Colonic mucosa (tissue), 4 donors: ENCODE results near the gene STAT6. TPM values are rescaled to one million over a fixed set of nuclear protein-coding genes. Genes with fewer than 3 reads are reported as not detected.
A peak's percentile ranks its signal among the peaks of the same experiment; 100 is the strongest.

Experiments used
- DNase-seq: peaks from one replicate; pipeline ENCODE4 v3.0.0-alpha.2; 2020
- H3K27ac ChIP-seq: fragments of 200-600 bp; one replicate; pipeline ENCODE4 v1.8.0; 2021
- H3K27me3 ChIP-seq: fragments of 200-600 bp; one replicate; pipeline ENCODE4 v1.8.0; 2021
- H3K36me3 ChIP-seq: fragments of 200-600 bp; one replicate; pipeline ENCODE4 v1.8.0; 2021
- H3K4me1 ChIP-seq: fragments of 200-600 bp; one replicate; pipeline ENCODE4 v1.8.0; 2021; ENCODE audit warnings: mild to moderate bottlenecking
- H3K4me3 ChIP-seq: fragments of 200-600 bp; one replicate; pipeline ENCODE4 v1.8.0; 2021
- H3K9ac ChIP-seq, 2 donors: one replicate each; pipeline ENCODE4 v1.7.0; 2013; ENCODE audit warnings: control low read depth in 2 of 2, low read depth in 2 of 2, low read length in 2 of 2
- H3K9me3 ChIP-seq: fragments of 200-600 bp; one replicate; pipeline ENCODE4 v1.8.0; 2021
- CTCF ChIP-seq: fragments of 200-600 bp; IDR thresholded peaks from one replicate; pipeline ENCODE4 v1.8.0; 2022; ENCODE audit warnings: antibody characterized with exemption, mild to moderate bottlenecking
- intact Hi-C: fragments of 100-400 bp; cut with DNase I; formaldehyde crosslinking; loops from one replicate; pipeline ENCODE4 v1.14.1; 2022
- total RNA-seq, 2 donors: library from RNA; stranded (reverse); fragmentation: NEBNext Ultra II Directional in 1 of 2; extraction: Animal tissue kit (Norgen Biotek cat#: 25700) in 1 of 2; gene quantifications; one replicate each; pipeline ENCODE4 v1.2.1, GENCODE V29; 2021
- donor health status: healthy.
- donor health status: DM: no; HTN: no; CAD: no.
- donor health status: DM: no; HTN: no; CAD: no.

Gene STAT6
- total RNA-seq, 2 donors from 2014 or later: 161 to 181 TPM

GRCh38 chr12:57127726-57128518, 16.8 kb upstream of the STAT6 start, which contains the start of gene LRP1:
LRP1 (plus strand) TSS chr12:57128483; CDS start chr12:57128965, 482 bp downstream.
- H3K36me3 ChIP-seq: no peaks in the 10 kb centered on the region
- H3K27me3 ChIP-seq: no peaks in the 10 kb centered on the region
- intact Hi-C loops: no loop called here
- peak within 1 kb of the TSS; percentile 84 to 94 for H3K9ac ChIP-seq
- peak within 1 kb of the TSS; percentile 86 for H3K4me3 ChIP-seq
- peak; percentile 89 for DNase-seq
- H3K27ac ChIP-seq: peak within 1 kb of the TSS; percentile 99
- peaks cover 5% of the 10 kb centered on the region for H3K4me1 ChIP-seq
- no peak for TF ChIP-seq CTCF
- H3K9me3 ChIP-seq: no peaks in the 10 kb centered on the region

- peak overlapping the region; percentile 84 to 94 for H3K9ac ChIP-seq
- H3K27ac ChIP-seq: peak overlapping the region; percentile 99
- H3K36me3 ChIP-seq: no peaks in the 10 kb centered on the region
- H3K4me3 ChIP-seq: peak overlapping the region; percentile 86
- H3K9me3 ChIP-seq: no peaks in the 10 kb centered on the region
- intact Hi-C loops: no loop called here
- H3K27me3 ChIP-seq: no peaks in the 10 kb centered on the region
- peaks cover 5% of the 10 kb centered on the region for H3K4me1 ChIP-seq
- TF ChIP-seq CTCF: peak; percentile 14
- DNase-seq: peak; percentile 94
Observed at GRCh38 chr12:57127101-57127725, 16.1 kb upstream of the STAT6 start.

GRCh38 chr12:57126561-57126960, 15.4 kb upstream of the STAT6 start:
- Histone ChIP-seq H3K27ac (peak overlapping the region; percentile 99), H3K4me3 (no peak overlapping the region), H3K36me3 (no peaks in the 10 kb centered on the region), H3K4me1 (peaks cover 5% of the 10 kb centered on the region), H3K9ac (peak overlapping the region in 1 of 2 donors; percentile 94), H3K9me3 (no peaks in the 10 kb centered on the region), H3K27me3 (no peaks in the 10 kb centered on the region)
- intact Hi-C loops: no loop called here
- peak; percentile 36 for DNase-seq
- TF ChIP-seq CTCF: no peak

- Histone ChIP-seq H3K27me3 (no peaks in the 10 kb centered on the region), H3K27ac (no peak overlapping the region), H3K4me3 (no peak overlapping the region), H3K4me1 (peaks cover 5% of the 10 kb centered on the region), H3K9me3 (no peaks in the 10 kb centered on the region), H3K9ac (no peak overlapping the region), H3K36me3 (no peaks in the 10 kb centered on the region)
- peak; percentile 18 for DNase-seq
- TF ChIP-seq CTCF: no peak
- intact Hi-C loops: no loop called here
Observed at GRCh38 chr12:57126061-57126460, 14.9 kb upstream of the STAT6 start.

GRCh38 chr12:57124261-57124877, 13.2 kb upstream of the STAT6 start:
- Histone ChIP-seq H3K9ac (peak overlapping the region in 1 of 2 donors; percentile 9), H3K4me1 (peaks cover 5% of the 10 kb centered on the region), H3K36me3 (no peaks in the 10 kb centered on the region), H3K27me3 (no peaks in the 10 kb centered on the region), H3K4me3 (no peak overlapping the region), H3K27ac (no peak overlapping the region), H3K9me3 (no peaks in the 10 kb centered on the region)
- peak; percentile 96 for TF ChIP-seq CTCF
- DNase-seq: peak; percentile 89
- intact Hi-C loops: loop anchor here (2.0 kb wide), 1 partner anchor 58 kb away; no protein-coding TSS in a partner anchor
